Stimulated activated CD8-positive, alpha-beta memory T cell treated with anti-CD3 and anti-CD28 coated beads, Interleukin-12 subunit alpha, Interleukin-12 subunit beta, amount 100 ng/mL, for 24 hours (primary cell): ENCODE data around the gene ZBTB39.
"Not testable (repeated sequence)": the region's sequence is repeated elsewhere in the genome, so short reads cannot be mapped to it uniquely, and the experiment has no call there.

Experiments
- DNase-seq: peaks from one replicate; pipeline ENCODE4 v3.0.0-alpha.2; 2020; ENCODE audit errors: extremely low read depth

The ZBTB39 gene

DNA sequence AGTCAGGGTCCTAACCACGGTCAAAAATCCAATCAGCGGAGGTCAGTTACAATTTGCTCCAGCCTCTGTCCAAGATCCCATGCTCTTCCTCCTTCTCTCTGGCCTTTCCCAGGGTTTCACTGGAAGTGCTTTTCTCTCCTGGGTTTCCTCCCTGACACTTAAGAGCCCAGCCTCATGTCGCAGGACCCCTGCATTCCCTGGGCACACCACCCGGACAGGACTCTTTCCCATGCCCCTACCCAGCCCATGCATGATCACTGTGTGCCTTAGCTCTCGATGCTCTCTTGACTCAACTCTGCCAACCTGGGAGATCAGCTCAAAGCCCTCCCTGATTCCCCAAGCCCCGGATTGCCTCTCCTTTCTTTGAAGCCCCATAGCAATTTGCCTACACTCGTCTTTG lies 25.4 kb upstream of the ZBTB39 start:
- DNase-seq = no peak

DNA sequence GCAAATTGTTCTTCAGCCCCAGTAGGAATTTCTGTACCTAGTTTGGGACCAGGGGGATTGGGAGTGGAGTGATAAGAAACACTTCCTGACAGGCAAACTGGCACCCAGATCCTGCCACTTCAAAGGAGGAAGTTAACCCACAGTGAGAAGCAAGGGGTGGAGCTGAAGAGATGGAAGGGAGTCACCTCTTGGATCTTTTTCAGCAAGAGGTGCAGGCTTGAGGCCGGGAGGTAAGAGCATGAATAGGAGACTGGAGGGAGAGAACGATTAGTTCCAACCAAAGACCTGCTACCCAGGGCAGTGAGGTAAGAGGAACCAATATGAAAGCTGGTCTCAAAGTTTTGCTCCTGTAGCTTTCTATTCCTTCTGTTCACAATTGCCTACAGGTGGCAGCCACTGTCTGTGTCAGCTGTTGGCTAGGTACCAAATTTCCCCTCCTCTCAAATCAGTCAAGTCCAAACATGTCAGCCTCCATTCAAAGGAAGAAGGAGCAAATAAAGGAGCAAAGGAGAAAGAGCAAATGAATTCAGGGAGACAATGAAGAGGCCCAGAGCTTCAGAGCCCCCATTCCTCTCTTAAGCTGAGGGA lies 24.9 kb upstream of the ZBTB39 start:
- DNase-seq = no peak

DNA sequence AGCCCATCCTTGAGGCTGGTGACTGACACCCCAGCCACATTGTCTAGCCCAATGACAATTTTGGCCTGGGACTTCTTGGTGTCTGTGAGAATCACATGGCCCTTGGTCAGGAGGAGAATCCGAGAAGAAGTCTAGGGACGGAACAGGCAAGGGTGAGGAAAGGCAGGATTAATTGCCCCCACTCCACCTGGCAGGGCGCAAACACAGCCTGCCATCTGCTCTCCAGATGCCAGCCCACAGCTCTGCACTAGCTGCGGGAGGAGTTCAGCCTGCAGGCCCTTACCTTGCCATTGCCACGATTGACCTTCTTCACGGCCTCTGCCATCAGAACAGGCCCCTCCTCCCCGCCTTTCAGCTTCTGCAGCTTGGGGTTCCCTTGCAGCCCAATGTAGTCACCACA lies 23.1 kb upstream of the ZBTB39 start:
- no peak for DNase-seq

DNA sequence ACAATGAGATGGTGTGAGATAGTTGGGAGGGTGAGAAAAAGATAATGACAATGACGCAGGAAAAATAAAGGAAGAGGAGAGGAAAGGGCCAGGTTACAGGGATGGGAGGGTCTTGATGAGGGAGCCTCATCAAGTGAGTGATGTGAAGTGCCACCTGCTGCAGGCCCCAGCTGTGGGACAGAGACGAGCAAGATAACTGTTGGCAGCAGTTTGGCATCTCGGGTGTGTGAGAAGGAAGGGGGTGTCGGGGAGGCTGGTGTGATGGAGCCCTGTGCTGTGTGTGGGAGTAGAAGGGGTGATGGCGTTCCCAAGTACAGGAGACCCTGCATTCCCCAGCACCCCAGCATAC lies 21.4 kb upstream of the ZBTB39 start:
- DNase-seq = no peak

DNA sequence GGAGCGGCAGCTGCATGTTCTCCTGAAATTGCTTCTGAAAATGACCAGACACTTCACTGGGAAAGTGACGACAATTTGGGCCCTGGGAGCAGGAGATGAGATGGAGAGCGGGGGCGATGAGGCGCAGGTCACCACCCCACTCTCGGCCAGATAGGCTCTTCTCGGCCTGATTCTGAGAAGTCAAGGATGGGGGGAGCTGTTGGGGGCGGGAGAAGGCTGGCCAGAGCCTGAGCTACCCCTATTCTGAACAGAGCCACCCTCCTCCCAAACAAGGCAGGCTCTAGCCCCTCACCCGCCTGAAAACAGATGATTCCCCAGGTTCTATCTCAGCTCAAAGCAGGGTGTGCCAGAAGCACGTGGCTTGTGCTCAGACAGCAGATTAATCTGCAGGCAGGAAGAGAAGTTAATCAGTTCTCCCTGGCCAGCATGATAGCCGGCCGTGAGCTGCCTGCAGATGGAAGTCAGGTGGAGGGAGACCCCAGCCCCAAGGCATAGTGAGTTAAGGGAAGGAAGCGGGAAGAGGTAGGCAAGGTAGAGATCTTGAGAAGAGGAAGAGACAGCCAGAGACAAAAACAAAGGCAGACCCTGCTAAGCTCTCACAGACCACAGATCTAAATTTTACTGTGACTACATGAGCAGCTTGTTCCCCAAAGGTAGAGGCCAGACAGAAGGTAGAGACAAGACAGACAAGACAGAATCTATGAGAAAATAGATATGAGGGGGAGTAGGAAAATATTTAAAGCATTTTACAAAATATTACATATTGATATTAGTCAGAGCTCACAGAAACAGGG lies 20.9 kb upstream of the ZBTB39 start:
- DNase-seq = no peak

DNA sequence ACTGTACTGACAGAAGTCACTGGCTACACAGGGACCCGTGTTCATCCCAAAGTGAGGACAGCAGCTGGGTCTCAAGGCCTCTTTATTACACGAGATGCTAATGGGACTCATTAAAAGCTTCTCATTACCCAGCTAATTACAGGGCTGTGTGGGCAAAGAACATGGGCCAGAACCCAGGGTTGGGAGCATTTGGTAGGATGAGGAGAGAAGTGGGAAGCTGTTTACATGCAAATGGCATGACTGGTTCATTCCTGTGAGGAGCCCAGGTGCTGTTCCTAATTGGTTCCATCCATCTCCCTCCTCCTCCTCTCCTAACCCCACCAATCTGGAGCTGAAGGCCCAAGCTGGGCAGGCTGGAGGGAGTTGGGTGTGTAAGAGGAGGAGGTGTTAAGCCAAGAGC lies 18.9 kb upstream of the ZBTB39 start:
- no peak for DNase-seq

DNA sequence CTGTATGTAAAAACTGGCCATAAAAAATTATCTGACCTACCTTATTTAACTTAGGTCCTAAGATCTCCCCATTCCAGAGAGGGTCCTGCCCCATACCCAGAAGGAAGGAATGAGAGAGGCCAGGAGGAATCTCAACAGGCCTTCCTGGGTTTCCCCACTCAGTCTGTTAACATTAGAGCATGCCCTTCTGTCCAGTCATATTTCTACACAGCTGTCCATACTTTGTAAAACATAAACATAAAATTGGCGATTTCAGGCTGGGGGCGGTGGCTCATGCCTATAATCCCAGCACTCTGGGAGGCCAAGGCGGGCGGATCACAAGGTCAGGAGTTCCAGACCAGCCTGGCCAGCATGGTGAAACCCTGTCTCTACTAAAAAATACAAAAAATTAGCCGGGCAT lies 16.0 kb upstream of the ZBTB39 start:
- not testable (repeated sequence) for DNase-seq

DNA sequence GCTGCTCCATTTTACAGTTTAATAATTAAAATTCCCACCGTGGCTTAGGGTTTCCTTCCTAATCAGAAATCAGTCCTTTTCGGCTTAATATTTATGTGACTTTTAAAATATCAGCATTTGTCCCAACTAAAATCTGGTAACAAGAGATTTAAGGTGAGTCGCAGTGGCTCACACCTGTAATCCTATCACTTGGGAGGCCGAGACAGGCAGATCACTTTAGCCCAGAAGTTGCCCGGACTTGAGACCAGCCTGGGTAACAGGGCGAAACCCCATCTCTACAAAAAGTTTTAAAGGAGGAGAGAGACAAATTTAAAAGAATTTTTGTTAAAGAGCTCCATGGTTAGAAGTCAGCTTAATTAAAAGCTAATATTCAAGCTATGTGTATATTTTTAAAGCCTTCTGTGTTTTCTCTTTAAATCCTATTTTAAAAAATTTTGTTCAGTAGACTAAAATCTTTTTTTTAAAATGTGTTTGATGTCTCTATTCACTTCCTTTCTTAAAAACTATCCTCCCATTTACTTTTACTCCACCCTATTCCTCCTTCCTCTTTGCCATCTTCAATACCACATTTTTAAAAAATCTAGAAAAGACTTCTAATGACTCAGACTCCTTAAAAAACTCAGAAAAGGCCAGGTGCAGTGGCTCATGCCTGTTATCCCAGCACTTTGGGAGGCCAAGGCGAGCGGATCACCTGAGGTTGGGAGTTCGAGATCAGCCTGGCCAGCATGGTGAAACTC lies 13.8 kb upstream of the ZBTB39 start:
- DNase-seq = no peak

DNA sequence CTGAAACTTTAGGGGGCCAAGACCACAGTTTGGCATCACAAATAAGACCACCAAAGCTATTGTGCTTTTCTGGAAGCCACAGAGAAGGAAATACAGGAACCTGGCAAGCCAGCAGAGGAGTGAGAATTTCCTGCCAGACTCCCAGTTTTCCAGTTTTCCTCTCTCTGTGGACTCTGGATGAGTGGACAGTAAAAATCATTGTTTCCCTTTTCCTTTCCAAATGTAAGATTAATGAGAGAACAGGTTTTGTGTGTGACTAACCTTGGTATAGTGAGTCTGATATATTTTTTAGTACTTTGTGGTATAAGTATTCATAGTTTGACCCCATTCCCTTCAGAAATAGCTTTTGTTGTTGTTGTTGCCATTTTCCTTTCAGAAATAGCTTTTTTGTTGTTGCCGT lies 12.6 kb upstream of the ZBTB39 start:
- DNase-seq = no peak

DNA sequence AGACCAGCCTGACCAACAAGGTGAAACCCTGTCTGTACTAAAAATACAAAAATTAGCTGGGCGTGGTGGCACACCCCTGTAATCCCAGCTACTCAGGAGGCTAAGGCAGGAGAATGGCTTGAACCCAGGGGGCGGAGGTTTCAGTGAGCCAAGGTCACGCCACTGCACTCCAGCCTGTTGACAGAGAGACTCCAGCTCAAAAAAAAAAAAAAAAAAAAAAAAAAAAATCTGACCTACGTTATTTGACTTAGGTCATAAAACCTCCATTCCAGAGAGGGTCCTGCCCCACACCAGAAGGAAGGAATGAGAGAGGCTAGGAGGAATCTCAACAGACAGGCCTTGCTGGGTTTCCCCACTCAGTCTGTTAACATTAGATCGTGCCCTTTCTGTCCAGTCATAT lies 12.0 kb upstream of the ZBTB39 start:
- not testable (repeated sequence) for DNase-seq

DNA sequence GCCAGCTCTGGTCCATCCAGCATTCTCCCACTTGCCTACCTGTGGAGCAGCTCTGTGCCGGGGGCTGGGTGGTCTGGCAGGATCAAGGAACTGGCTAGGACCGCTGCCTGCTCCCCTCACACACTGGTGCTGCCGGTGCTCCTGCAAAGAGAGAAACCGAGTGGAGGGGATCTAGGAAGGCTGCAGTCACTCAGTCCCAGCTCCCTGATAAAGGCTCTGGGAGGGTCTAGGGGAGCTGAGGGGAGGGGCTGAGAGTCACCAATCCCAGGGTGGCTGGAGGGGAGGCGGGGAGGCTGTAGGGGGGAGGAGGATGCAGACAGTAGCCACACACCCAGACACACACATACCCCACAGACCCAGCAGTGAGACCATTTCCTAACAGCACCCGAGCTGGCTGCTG lies 10.0 kb upstream of the ZBTB39 start, which contains the start of gene TAC3:
Gene TAC3 (minus strand): TSS at position 182 of the 400 bp plus-strand sequence. CDS start 732 bp downstream, outside the sequence.
- DNase-seq = no peak

DNA sequence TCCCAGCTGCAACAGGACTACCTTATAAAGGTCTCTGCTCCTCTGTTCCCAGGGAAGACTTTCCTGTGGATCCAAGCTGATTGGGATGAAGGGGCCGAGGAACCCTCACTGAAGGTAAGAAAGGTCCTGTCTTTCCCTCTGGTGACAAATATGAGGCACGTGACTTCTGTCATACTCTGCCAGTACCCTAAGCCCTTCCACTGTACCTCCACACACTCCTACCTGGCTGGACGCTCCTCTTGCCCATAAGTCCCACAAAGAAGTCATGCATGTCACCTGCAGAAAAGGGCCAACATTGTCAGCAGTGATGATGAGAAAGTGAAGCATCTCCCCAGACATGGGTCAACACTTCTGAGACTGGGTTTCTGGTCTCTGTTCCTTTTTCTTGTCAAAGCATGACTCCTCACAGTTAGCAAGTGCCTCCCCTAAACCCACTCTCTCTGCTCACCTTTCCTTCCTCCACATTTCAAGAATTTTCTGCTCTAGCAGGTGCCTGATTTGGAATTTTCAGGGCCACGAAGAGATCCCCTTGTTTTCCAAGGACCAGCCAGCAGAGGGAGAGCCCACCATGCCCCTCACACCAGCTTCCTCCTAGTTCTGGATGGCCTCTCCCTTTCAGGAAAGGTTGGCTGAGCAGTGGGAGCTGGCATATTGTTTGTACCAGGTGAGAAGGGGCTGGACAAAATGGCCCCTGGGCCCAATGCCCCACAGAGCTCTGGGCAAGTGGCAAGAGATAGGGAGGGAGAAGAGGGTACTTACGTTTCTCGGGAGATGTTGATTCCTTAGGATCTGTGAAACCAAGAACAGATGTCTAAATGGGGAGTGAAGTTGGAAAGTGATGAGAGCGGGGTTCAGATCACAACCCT lies 6.5 kb upstream of the ZBTB39 start:
- no peak for DNase-seq

DNA sequence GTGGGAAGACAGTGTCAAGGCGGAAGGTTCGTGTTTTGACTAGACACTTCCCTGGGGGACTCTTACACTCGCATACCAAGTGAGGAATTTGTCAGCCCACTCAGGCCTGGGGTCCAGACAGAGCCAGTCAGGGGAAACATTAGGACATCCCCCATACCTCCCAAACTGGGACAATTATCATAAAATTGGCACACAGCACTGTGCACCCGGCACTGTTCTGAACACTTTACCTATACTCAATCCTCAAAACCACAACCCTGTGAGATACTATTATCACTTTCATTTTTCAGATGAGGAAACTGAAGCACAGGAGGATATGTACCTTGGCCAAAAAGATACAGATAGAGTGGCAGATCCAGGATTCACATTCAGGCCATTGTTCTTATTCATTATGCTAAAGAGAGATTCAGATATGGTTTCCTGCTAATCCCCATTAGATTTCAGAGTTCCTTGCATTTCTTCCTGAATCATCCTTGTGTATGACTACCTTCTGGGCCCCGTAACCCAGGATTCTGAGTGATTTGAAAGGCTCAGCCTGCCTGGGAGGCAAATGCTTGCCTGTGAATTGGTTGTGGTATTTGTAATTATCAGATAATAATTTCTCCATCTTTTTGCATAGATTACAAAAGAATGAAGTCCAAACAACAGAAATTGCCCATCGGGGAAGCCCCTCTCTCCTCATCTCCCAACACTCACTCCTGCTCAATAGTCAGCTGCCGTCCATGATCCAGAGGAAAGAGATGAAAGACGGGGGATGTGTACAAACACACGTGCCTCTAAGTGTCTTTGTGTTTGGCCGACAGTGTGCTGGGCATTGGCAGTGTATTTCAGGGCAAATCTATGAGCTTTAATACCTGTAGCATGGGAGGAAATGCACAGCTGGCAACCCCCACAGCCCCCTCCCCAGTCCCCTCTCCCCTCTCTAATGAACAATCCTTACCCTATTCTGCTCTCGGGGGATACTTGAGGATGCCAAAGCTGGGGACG lies 5.4 kb upstream of the ZBTB39 start:
- no peak for DNase-seq

DNA sequence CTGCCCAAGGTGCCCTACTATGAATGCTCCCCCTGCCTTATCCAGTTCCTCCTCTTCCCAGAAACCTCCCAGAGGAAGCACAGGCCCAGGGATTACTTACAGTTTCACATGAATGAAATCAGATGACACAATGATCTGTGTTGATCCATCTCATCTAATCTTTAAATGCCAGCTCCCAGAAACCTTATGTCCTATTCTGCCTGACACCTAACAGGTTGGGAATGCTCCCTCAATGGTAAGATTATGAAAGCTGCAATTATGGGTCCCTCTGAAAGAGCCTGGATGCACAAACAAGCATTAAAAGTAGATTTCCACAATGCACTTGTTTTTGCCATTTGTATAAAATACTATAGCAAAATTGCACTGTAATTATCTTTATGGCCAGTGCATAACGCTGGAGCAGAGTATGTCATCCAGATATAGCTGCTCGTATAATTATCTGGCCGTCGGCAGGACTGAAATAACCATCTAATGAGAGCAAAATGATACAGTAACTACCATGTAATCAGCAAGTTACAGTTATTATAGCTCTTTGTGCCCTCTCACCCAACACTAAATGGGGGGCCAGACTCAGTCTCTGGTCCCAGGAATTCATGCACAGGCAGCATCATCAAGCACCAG lies 4.4 kb upstream of the ZBTB39 start:
- DNase-seq = no peak

DNA sequence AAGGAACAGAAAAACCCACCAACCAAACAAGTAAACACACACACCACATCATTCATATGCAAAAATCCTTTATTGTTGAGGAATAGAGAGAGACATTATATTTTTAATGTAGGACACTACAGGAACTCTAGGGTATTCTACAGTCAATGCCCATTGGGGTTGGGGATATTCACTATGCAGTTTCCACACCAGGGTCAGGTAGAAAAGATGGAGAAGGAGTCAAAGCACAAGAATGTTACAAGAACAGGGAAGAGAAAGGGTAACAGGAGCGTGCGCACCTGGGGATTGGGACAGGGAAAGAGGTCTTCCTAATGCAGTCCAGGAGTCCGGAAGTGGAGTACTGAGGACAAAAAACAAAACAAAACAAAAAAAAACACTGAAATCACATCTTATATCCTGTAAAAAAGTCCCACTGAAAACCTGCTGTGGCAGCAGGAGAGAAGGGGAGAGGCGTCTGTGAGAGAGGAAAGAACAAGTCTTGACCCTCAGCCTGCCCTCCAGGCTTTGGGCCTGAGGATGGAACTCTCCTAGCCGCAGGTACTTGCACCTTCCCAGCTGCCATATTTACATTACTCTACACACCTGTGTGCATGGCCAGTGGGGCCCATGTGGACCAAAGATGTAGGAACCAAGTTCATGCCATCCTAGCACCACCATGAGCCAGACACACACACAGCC lies 3.7 kb upstream of the ZBTB39 start:
- DNase-seq = no peak

DNA sequence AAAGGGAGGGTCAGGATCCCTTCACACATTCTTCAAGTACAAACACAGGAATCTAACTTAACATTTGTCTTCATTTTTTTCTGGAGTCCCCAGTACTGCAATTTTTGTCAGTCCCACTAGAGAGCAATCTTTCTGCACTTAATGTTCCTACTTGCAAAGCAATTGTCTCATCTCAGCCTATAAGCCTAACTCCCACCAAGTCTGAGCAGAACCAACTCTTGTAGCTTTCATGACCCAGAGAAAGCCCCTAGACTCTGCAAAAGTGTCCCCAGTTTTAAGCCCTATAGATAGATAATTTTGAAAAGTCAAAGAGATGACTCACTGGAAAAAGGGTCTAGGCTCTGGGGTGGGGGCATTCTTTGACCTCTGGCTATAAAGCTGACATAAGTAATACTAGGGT lies 1.8 kb upstream of the ZBTB39 start:
- no peak for DNase-seq

DNA sequence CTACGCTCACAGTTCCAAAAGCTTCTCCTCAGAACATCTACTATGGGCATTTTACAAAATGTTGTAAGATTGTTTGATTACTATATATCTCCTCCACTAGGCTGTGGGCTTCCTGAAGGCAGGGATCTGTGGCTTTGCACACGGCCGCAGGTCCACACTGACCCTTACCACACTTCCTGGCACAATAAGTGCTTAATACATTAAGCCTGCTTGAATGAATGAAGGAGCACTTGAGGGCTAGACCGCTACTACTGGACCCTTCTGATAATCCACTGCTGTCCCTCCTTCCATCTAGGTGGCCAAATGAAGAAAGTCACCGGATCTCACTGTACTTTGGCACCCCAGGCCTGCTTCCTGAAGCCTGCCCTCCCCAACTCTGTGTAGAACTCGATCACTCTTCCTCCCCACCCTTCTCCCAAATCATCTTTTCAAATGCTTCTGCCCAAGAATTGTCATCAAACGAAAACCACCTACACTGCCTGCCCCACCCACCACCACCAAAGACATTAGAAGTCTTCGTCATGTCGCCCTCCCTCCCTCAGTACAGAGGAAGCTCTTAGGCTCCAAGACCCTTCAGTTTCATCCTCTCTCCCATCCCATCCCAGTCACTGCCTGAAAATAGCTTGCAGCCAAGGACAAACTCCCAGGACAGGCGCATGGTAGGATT lies 596 bp upstream of the ZBTB39 start:
- no peak for DNase-seq

DNA sequence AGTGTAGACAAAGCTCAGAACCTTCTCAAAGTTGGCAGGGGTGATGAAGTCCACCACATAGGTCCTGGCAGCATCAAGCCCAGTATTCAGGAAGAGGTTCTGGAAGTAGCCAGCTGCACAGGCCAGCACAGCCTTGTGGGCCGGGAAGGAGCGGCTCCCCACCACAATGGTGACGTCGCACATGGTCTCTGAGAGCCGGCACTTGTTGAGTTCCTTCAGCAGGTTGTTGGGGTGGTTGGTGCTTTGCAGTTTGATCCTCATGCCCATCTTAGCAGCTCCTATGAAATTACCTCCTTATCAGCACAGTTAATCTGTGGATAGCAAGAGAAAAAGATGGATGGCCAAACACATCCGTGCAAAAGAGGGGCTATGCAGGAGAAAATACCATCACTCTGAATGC lies 1.7 kb downstream of the ZBTB39 start:
- no peak for DNase-seq

DNA sequence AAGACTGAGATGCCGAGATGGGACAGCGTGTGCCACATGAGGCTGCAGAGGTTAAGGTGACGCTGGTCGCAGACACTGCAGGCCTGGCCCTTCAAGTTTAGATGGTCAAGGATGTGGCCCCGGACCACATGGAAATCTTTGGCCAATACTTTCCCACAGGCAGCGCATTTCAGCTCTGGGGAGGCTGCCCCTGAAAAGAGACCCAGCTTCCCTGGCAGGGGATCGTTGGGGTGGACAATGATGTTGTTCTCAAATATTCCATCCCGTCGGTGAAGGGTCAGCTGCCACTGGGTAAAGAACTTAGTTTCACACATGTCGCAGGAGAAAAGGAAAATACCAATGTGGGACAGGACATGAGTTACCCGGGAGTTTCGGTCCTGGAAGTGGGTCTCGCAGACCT lies 3.0 kb downstream of the ZBTB39 start:
- no peak for DNase-seq
